Measurements from ENCODE around the gene TCFL5. TPM values are rescaled to one million over a fixed set of nuclear protein-coding genes. Genes with fewer than 3 reads are reported as not detected.

The TCFL5 gene
- total and polyA plus RNA-seq, 2 donors (not counting 3 experiments of a cell fraction or from before 2014, with no cell fraction given), result 4.4 to 11.1 TPM

GRCh38 chr20:62898970-62899632 is 37.5 kb upstream of the TCFL5 start:
- H3K9me3 ChIP-seq (replicated peaks; ENCODE audit: control insufficient read depth, insufficient read depth, low read length), result no peaks in the 10 kb centered on the region
- ChIA-PET POLR2A (no interaction called here), CTCF (interaction anchor here (1.1 to 1.3 kb wide), 3 partner anchors 13 to 110 kb away, joined by 3 to 4 read pairs (median 3); no protein-coding TSS in a partner anchor)
- intact Hi-C loops (cut with micrococcal nuclease), result no loop called here
- peaks cover 15 to 20% of the 10 kb centered on the region in 2 experiments for H3K36me3 ChIP-seq (ENCODE audit: control insufficient read depth in 2 of 2, extremely low read depth in 1 of 2, insufficient read depth in 2 of 2, low read length in 2 of 2)
- H3K4me1 ChIP-seq (ENCODE audit: control insufficient read depth, extremely low read depth, insufficient read depth, low read length), result no peaks in the 10 kb centered on the region
- no peaks in the 10 kb centered on the region for H3K9me1 ChIP-seq (replicated peaks; ENCODE audit: control insufficient read depth, extremely low read depth, insufficient read depth, low read length)
- H3K9ac ChIP-seq (replicated peaks; ENCODE audit: extremely low read depth, insufficient read depth, low read length), result no peak overlapping the region
- H3K27ac ChIP-seq (ENCODE audit: insufficient read depth, low read depth, low read length), result no peak overlapping the region
- FAIRE-seq (no peak), DNase-seq (ENCODE audit: low read depth, low spot score) (no peak)
- H3K4me2 ChIP-seq (ENCODE audit: insufficient read depth, low read length), result no peak overlapping the region
- no TSS peak for BruUV-seq (replicated peaks)
- TF ChIP-seq GATA2 (IDR thresholded peaks at IDR 0.05; ENCODE audit: insufficient read depth, insufficient read length, low read depth, low read length) (no peak), MAX (IDR thresholded peaks at IDR 0.05; ENCODE audit: insufficient read depth, insufficient read length) (no peak), MYC (IDR thresholded peaks at IDR 0.05; ENCODE audit: low read depth, low read length) (no peak), JUN (IDR thresholded peaks at IDR 0.05; ENCODE audit: borderline replicate concordance, insufficient read depth, insufficient read length, low read depth) (no peak), POLR2A (IDR thresholded peaks at IDR 0.05; ENCODE audit: low read depth, low read length) (no peak), FOS (IDR thresholded peaks at IDR 0.05; ENCODE audit: borderline replicate concordance, insufficient read depth, low read length) (no peak), POLR2AphosphoS5 (IDR thresholded peaks at IDR 0.05; ENCODE audit: insufficient read depth, low read depth, low read length) (no peak)
- H2AFZ ChIP-seq (ENCODE audit: low read depth, low read length), result no peak overlapping the region
- no peaks in the 10 kb centered on the region for H3K27me3 ChIP-seq (ENCODE audit: control insufficient read depth in 2 of 2, insufficient read depth in 2 of 2, low read length in 2 of 2)
- dilution Hi-C loops (cut with MboI; ENCODE audit: extremely low pct_ligation_motif_present, low sequenced_read_pairs), result no loop called here
- H3K4me3 ChIP-seq (replicated peaks in 1 of 3; ENCODE audit: insufficient read depth in 1 of 3, low read depth in 1 of 3, low read length in 3 of 3), result no peak overlapping the region
- no peaks in the 10 kb centered on the region for H3K79me2 ChIP-seq (ENCODE audit: control insufficient read depth, insufficient read depth, low read length)
- no peaks in the 10 kb centered on the region for H4K20me1 ChIP-seq (replicated peaks; ENCODE audit: control insufficient read depth, extremely low read depth, insufficient read depth, low read length)

Measured in endothelial cell of umbilical vein (primary cell).